Nephron (organoid): Measurements from ENCODE around the gene TMPRSS11A.

Experiments
- H3K27ac Mint-ChIP-seq, 3 experiments: 2 replicates each; pipeline ENCODE4 v1.8.0; 2020; ENCODE audit warnings: mixed read lengths in 3 of 3, mild to moderate bottlenecking in 2 of 3, moderate library complexity in 1 of 3
- H3K27me3 Mint-ChIP-seq: 2 replicates; pipeline ENCODE4 v1.8.0; 2021; ENCODE audit warnings: low read depth, mild to moderate bottlenecking, moderate library complexity, mixed read lengths
- H3K36me3 Mint-ChIP-seq: 2 replicates; pipeline ENCODE4 v1.8.0; 2020; ENCODE audit warnings: low read depth, mixed read lengths
- H3K4me1 Mint-ChIP-seq: 2 replicates; pipeline ENCODE4 v1.8.0; 2020; ENCODE audit warnings: mixed read lengths
- H3K4me3 Mint-ChIP-seq, 3 experiments: 2 replicates each; pipeline ENCODE4 v1.8.0; 2020; ENCODE audit warnings: mild to moderate bottlenecking in 3 of 3, mixed read lengths in 3 of 3, moderate library complexity in 2 of 3
- H3K9me3 Mint-ChIP-seq: 2 replicates; pipeline ENCODE4 v1.8.0; 2020; ENCODE audit warnings: mixed read lengths
- CTCF ChIP-seq, 3 experiments: fragments of 200-600 bp; sonication (generic); IDR thresholded peaks; one replicate each; pipeline ENCODE4 v1.5.0; 2021; ENCODE audit warnings: antibody characterized with exemption in 3 of 3; ENCODE audit not compliant: unreplicated experiment in 3 of 3

Gene TMPRSS11A

GRCh38 chr4:67892253-67892652 lies 71.0 kb downstream of the TMPRSS11A start:
- no peak for TF ChIP-seq CTCF (IDR thresholded peaks at IDR 0.05; ENCODE audit: unreplicated experiment in 3 of 3)
- Mint-ChIP-seq H3K4me3 (no peak overlapping the region), H3K4me1 (no peaks in the 10 kb centered on the region), H3K27me3 (no peaks in the 10 kb centered on the region), H3K27ac (no peak overlapping the region), H3K9me3 (peaks cover 5% of the 10 kb centered on the region), H3K36me3 (no peaks in the 10 kb centered on the region)

- Mint-ChIP-seq H3K4me1 (no peaks in the 10 kb centered on the region), H3K4me3 (no peak overlapping the region), H3K27ac (no peak overlapping the region), H3K36me3 (no peaks in the 10 kb centered on the region), H3K9me3 (peaks cover 5% of the 10 kb centered on the region), H3K27me3 (no peaks in the 10 kb centered on the region)
- TF ChIP-seq CTCF (IDR thresholded peaks at IDR 0.05; ENCODE audit: unreplicated experiment in 3 of 3): no peak
Measured at GRCh38 chr4:67891645-67892044, 71.6 kb downstream of the TMPRSS11A start.

GRCh38 chr4:67886281-67886680 lies 77.0 kb downstream of the TMPRSS11A start:
- H3K4me1 Mint-ChIP-seq: peaks cover 8% of the 10 kb centered on the region
- no peaks in the 10 kb centered on the region for H3K36me3 Mint-ChIP-seq
- no peak overlapping the region for H3K4me3 Mint-ChIP-seq
- no peak for TF ChIP-seq CTCF (IDR thresholded peaks at IDR 0.05; ENCODE audit: unreplicated experiment in 3 of 3)
- peaks cover 5% of the 10 kb centered on the region for H3K9me3 Mint-ChIP-seq
- no peak overlapping the region for H3K27ac Mint-ChIP-seq
- H3K27me3 Mint-ChIP-seq: no peaks in the 10 kb centered on the region

GRCh38 chr4:67885762-67886161 lies 77.5 kb downstream of the TMPRSS11A start:
- Mint-ChIP-seq H3K4me1 (peaks cover 13% of the 10 kb centered on the region), H3K27me3 (no peaks in the 10 kb centered on the region), H3K9me3 (peaks cover 5% of the 10 kb centered on the region), H3K36me3 (no peaks in the 10 kb centered on the region), H3K4me3 (no peak overlapping the region), H3K27ac (no peak overlapping the region)
- no peak for TF ChIP-seq CTCF (IDR thresholded peaks at IDR 0.05; ENCODE audit: unreplicated experiment in 3 of 3)

- H3K27me3 Mint-ChIP-seq: no peaks in the 10 kb centered on the region
- no peak for TF ChIP-seq CTCF (IDR thresholded peaks at IDR 0.05; ENCODE audit: unreplicated experiment in 3 of 3)
- no peak overlapping the region for H3K27ac Mint-ChIP-seq
- no peaks in the 10 kb centered on the region for H3K36me3 Mint-ChIP-seq
- H3K4me3 Mint-ChIP-seq: no peak overlapping the region
- no peaks in the 10 kb centered on the region for H3K9me3 Mint-ChIP-seq
- peaks cover 20% of the 10 kb centered on the region for H3K4me1 Mint-ChIP-seq
Measured at GRCh38 chr4:67884701-67885100, 78.6 kb downstream of the TMPRSS11A start.

GRCh38 chr4:67883902-67884301 lies 79.4 kb downstream of the TMPRSS11A start, which contains the start of gene TMPRSS11D:
Gene TMPRSS11D, minus strand, starts transcription at chr4:67884002. Its CDS starts 69 bp downstream, at chr4:67883933.
- no peak for TF ChIP-seq CTCF (IDR thresholded peaks at IDR 0.05; ENCODE audit: unreplicated experiment in 3 of 3)
- H3K27ac Mint-ChIP-seq: no peak within 1 kb of the TSS
- no peaks in the 10 kb centered on the region for H3K9me3 Mint-ChIP-seq
- H3K36me3 Mint-ChIP-seq: no peaks in the 10 kb centered on the region
- peaks cover 20% of the 10 kb centered on the region for H3K4me1 Mint-ChIP-seq
- H3K4me3 Mint-ChIP-seq: no peak within 1 kb of the TSS
- no peaks in the 10 kb centered on the region for H3K27me3 Mint-ChIP-seq
